Right lobe of liver (tissue), 4 donors: ENCODE data around the gene KCNT1.

ENCODE experiments used
- POLR2A ChIP-seq: fragments of 450-650 bp; IDR thresholded peaks from one replicate; pipeline ENCODE4 v1.6.1; 2017; ENCODE audit warnings: antibody characterized with exemption, mild to moderate bottlenecking
- TF ChIP-seq, protein P1 (sequence below), 4 donors: fragments of 200-600 bp in 3 of 4; fragments of 450-650 bp in 1 of 4; IDR thresholded peaks; one replicate each; pipeline versions ENCODE4 v1.5.1 to v1.8.0; 2016 to 2022; ENCODE audit warnings: antibody characterized with exemption in 4 of 4, mild to moderate bottlenecking in 2 of 4
- donor health status: DM: no; HTN: no; CAD: no.
- donor health status: DM: no; HTN: no; CAD: no.
- donor health status: DM: no; HTN: yes; CAD: no.

DNA sequence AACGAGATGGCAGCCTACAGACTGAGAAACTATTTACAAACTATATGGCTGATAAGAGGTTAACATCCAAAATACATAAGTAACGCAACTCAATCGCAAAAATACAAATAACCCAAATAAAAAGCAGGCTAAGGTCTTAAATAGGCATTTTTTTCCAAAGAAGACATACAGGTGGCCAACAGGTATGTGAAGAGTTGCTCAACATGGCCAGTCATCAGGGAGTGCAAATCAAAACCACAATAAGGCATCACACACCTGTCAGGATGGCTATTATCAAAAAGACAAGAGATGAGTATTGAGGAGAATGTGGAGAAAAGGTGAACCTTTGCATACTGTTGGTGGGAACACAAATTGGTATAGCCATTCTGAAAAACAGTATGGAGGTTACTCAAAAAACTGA, 131.9 kb downstream of the KCNT1 start:
- TF ChIP-seq, protein P1, sequence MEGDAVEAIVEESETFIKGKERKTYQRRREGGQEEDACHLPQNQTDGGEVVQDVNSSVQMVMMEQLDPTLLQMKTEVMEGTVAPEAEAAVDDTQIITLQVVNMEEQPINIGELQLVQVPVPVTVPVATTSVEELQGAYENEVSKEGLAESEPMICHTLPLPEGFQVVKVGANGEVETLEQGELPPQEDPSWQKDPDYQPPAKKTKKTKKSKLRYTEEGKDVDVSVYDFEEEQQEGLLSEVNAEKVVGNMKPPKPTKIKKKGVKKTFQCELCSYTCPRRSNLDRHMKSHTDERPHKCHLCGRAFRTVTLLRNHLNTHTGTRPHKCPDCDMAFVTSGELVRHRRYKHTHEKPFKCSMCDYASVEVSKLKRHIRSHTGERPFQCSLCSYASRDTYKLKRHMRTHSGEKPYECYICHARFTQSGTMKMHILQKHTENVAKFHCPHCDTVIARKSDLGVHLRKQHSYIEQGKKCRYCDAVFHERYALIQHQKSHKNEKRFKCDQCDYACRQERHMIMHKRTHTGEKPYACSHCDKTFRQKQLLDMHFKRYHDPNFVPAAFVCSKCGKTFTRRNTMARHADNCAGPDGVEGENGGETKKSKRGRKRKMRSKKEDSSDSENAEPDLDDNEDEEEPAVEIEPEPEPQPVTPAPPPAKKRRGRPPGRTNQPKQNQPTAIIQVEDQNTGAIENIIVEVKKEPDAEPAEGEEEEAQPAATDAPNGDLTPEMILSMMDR (IDR thresholded peaks at IDR 0.05) = no peak
- TF ChIP-seq POLR2A = no peak
